ENCODE measurements around the gene CDH5.

GRCh38 chr16:66382171-66382965, 15.9 kb downstream of the CDH5 start:
- TF ChIP-seq CTCF (conservative IDR thresholded peaks at IDR 0.05), result no peak
- TF ChIP-seq ZFX (IDR thresholded peaks at IDR 0.05), result no peak
